COLO829 (cell line): ENCODE results near the gene ABCD3.

Experiments used
- DNase-seq: peaks from one replicate; pipeline ENCODE4 v3.0.0; 2012; ENCODE audit warnings: low spot score

Gene ABCD3

DNA sequence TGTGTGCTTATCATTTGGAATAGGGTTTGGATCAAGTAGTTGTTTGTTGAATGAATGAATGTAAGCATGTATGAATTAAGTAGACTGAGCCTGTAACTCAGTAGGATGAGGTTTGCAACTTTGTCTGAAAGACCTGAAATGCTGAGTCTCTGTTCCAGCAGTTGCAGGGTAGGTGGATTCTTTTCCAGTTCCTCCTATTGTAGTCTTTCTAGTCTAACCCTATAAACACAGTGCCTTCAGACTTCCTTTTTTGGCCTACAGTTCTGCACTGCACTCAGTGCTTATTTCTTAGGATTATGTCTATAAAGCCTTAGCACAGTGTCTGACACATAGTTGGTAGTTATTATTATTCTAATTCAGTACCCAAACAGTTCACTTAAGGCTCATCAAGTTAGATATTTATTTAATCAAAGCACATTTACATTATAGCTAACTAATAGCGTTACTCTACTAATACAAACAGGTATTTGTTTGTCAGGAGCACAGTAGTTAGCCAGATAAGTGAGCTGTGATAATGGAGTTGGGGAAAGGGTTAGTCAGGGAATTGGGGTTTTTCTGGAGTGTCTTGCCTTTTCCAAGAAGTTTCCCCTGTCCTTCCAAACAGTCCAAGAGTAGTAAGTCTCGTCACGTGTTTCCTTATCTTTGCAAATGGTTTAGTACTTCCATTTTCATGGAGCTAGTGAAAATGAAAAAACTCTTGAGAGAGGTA lies 45.0 kb downstream of the ABCD3 start:
- DNase-seq: no peak

DNA sequence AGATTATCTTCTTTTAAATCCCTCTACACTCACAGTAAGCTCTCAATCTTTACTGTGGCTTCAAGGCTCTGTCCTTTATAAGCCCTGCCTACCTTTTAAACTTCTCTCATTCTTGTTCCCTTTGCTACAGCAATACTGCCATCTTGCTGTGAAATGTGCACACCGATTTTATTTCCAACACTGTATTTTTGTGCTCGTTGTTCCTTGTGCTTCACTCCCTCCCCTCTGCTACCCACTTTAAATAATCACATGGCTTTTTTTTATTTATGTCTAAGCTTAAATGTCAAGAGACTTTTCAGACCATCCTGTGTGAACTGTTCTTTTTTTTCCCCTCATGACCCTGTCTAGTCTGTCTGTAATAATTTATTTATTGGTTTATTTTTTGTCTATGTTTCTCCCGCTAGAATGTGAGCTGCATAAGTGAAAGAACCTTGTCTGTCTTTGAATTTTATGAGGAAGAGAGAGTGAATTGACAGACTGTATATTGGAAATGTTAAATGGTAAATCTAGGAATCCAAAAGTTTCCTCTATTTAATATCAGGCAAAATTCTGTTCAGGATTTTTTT lies 45.7 kb downstream of the ABCD3 start:
- DNase-seq: peak; percentile 52

DNA sequence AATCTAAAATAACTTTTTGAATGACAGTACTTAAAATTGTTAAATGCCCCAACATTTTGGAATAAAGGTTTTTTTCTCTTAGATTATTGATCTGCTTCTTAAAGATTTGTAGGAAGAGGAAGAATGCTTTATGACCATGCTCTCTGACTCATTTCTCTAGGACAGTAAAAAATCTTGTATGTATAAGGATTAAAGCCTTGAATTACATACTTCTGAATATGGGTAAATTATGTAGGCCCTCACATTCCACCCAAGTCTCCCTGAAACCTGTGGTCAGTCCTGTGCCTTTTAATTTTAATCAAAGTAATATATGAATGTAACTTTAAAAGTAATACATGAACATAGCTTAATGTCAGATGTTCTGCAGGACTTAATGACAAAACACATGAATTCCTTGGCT lies 50.5 kb downstream of the ABCD3 start:
- no peak for DNase-seq

DNA sequence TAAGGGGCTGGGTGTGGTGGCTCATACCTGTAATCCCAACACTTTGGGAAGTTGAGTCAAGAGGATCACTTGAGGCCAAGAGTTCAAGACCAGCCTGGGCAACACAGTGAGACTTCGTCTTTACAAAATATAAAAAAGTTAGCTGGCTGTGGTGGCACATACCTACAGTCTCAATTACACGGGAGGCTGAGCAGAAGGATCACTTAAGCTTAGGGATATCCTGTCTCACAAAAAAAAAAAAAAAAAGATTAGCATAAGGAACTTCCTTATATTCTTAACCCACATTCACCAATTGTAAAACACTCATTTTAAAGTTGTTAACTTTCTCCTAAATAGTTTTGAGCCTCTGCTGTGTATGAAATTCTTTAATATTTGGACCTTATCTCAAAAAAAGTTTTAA lies 53.1 kb downstream of the ABCD3 start:
- no peak for DNase-seq

DNA sequence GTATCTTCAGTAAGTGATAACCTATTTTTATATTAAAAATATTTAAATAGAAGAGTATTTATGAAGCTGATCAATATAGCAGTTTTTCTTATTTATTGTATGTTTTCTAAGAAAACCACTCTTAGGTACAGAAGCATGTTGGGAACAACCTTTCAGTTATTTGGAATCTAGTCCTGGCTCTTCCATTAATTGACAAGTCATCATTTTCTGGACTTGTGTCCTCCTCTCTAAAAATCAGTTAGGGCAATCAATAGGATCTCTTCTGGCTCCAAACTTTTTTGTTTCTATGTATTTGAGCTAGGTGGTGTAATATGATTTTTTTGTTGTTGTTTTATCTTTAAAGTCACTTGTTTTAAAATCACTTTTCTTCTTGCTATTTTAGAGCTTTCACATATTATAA lies 57.0 kb downstream of the ABCD3 start:
- DNase-seq: no peak

DNA sequence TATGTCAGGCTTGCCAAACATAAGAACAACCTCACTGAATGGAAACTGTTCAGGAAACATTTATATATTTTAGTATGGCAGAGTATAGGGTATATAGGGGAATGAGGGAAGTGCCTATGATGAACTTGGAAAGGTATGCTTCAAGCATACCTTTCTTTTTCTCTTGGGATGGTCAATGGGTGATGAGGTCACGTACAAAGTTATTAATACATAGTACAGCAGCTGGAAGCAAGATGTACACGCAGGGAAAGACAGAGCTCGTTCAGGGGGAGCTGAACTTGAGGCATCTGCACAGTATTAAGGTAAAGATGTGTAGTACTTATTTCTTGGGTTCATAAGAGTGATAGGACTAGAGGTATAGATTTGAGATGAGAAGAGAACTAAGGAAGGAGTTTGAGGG lies 61.5 kb downstream of the ABCD3 start:
- DNase-seq: no peak

DNA sequence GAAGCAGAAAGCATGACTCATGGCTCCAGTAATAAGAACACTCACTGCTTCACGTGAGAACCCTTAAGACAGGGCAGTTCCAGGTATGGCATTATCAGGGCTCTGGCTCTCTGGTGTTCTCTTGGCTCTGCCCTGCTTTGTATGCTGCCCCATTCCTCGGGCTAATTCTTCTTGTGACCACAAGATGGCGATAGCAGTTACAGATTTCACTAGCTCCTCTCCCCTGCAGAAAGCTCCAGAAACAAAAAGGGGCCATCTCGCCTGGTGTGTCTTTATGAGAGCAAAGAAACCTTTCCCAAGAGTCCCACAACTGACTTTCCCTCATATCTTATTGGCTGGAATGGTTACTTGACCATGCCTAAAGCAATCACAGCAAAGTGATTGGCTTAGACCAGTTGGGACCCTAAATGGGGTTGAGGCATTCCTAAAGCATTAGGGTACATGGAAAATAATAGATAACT lies 63.3 kb downstream of the ABCD3 start:
- DNase-seq: peak; percentile 45

DNA sequence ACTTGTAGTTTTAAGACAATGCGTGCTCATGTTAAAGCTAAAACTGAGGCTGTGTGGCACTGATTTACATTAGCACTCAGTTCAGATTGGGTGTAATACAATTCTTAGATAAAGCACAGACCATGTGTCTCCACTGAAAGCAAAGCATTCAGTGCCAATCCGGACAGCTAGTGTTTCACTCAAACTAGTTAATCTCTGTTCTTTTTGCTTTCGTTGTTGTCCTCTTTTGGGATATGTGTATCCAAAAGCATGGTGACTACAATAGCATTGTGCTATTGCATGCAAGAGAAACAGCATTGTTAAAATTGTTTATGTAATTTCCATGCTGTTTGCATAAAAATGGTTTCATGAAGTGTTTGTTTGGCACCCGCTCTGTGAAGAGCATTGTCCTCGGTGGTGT lies 68.8 kb downstream of the ABCD3 start:
- no peak for DNase-seq

DNA sequence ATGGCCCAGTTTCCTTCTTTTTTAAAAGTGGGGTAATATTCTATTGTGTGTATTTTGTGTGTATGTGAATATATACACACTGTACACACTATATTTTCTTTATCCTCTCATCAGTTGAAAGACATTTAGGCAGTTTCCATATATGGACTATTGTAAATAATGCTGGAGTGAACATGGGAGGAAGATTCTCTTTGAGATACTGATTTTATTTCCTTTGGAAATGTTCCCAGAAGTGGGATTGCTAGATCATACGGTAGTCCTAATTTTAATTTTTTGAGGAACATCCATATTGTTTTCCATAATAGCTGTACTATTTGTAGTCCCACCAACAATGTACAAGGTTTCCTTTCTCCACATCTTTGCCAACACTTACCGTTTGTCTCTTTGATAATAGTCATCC lies 72.4 kb downstream of the ABCD3 start:
- DNase-seq: no peak

DNA sequence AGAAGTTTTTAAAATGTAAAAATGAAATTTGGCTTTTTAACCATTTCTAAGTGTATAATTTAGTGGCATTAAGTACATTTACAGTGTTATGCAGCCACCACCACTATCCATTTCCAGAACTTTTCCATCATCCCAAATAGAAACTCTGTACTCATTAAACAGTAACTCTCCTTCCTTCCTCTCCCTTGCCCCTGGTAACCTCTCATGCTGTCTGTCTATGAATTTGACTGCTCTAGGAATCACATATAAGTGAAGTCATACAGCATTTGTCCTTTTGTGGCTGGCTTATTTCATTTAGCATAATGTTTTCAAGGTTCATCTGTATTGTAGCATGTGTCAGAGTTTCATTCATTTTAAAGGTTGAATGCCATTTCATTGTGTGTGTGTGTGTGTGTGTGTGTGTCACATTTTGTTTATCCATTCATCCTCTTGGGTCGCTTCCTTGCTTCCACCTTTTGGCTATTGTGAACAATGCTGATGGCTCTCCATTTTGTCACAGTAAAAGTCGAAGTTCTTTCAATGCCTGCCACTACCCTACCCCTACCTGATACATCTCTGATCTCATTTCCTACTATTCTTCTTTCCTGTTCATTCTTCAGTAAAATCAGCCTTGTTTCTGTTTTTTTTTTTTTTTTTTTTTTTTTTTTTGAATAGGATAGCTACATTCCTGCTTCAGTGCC lies 78.0 kb downstream of the ABCD3 start:
- DNase-seq: no peak

DNA sequence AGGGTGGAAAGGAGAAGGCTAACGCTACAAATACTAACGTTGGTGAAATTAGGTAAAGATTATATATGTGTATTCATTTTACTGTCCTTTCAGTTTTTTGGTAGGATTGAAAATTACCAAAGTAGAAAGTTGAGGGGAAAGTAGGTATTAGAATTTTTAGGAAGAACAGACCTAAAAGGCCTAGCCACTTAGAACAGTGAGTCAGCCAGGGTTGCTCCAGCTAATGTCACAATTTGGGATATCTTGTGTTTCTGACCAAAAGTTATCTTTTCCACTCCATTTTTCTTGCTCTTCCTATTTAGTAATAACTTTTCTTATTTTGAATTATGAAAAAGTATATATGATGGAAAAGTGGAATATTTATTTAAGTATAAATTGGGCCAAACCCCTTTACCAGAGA lies 83.2 kb downstream of the ABCD3 start:
- DNase-seq: no peak

DNA sequence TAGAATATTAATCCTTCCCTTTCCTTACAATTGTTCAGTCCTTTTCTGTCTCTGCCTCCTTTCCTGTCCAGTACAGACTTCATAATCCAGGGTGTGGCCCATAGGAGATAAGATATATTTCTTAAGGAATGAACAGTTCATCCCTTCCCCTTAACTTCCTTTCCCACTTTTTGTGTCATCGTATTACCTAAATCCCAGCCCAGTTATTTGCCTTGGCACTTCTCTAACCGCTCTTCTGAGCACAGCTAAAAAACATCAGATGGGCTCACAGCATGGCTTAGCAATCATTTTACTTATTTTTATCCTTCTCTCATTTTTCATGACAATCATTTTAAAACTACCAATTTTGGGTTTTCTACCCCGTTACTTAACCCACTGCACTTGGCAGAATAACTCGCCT lies 83.7 kb downstream of the ABCD3 start:
- DNase-seq: no peak

DNA sequence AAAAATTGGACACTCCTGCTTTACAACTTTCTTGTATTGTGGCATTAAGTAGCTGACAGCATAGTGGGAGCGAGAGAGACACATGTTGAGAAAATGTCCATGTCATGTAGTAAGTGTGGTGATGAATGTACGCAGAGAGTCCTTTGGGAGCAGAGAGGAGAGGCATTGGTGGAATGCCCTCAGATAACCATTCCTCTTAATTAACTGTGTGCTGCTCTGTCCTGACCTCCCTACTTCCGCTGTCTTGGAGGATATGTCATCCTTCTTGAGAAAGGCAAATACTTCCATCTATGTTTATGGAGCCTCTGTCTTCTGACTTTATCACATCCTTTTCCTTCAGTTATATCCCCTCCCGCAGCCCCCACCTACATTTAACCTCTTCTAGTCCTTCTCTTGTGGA lies 85.0 kb downstream of the ABCD3 start:
- no peak for DNase-seq

DNA sequence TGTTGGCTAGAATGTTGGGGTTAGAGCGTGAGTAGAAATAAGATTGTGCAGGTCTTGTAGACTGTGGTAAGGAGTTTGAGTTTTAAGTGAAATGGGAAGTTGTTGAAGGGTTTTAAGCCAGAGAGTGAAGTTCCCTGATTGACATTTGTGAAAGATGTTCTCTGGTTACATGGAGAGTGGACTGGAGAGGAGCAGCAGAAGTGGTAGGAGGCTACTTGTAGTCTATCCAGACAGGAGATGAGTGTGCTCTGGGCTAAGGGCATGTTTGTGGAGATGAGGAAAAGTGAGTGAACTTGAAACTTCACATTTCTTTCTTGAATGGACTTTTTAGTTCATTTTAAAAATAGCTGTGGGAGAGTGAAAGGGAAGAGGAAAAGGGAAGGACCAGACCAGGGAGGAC lies 86.4 kb downstream of the ABCD3 start:
- no peak for DNase-seq

DNA sequence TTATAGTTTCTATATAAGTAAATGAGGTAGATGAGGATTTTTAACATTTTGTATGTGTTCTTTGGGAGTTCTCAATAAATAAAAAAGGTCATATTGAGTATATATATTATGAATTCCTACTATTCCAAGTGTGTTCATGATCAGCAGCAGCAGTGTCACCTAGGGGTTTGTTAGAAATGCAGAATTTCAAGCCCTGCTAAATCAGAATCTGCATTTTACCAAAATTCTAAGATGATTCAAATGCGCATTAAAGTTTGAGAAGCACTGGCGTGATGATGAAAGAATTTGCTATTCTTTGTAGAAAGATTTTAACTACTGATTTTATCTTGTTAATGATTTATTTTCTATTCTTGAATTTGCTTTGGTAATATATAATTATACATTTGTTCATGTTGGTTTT lies 94.6 kb downstream of the ABCD3 start:
- no peak for DNase-seq

DNA sequence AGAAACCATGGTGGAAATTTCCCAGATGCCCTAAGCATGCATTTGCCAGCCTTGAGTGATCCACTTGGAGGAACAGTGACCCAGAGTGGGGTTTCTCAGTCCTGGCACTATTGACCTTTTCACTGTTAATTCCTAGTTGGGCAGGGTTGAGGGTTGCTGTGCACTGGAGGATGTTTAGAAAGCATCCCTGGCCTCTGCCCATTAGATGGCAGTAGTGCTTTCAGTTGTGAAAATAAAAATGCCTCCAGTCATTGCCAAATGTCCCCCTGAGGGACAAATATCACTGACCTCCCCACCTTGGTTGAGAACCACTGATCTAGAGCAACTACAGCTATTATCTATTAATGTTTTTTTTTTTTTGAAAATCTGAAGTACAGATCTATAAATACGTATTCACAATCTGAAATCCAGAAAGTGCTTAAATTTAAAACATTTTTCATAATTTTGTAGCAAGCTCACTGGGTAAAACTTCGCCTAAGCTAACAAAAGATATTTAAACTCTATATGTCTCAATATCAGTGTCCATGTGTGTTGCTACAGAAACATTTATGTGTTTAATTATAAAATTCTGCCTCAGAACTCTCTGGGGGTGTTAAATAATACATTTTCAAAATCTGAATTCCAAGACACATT lies 96.0 kb downstream of the ABCD3 start:
- no peak for DNase-seq

DNA sequence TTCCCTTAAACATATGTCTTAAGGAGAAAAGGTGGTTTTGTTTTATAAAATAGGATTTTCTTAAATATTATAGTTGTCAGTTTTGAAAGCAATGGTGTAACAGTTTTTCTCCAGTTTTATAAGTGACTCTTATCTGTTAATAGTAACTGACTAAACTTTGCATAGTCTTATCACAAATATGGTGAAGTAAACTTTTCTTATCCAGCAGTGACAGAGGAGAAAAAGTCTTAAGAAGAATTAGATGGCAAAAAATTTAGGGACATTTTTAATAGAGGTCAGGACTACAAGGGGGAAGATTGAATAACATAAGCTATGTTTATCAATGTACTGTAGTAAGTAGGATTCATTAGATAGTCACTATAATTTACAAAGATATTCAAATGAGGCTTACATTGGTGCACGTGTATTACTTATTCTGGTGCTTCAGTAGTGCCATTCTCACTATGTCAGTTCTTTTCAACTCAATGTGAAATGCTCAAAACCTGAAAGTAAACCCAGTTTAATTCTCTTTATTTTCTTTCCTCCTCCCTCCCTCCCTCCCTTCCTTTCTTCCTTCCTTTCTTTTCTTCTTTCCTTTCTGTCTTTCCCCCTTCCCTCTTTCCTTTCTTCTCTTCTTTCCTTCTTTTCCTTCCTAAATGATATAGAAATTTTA lies 97.2 kb downstream of the ABCD3 start:
- no peak for DNase-seq

DNA sequence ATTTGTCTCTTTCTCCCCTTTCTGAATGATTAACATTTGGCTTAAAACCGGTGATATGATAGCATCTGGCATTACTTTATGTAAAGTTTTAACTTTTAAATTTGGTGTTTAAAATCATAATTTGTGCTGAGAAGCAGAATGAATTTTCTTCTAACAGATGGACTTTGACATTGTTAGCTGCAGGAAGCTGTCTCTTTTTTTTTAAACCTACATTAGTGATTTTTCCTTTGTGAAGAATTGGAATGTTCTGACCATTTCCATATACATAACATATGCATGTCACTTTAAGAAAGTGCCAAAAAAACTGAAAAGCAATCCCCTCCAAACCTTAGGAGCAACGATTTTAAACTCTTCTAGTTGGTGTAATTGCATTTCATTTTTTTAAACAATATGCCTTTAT lies 101.2 kb downstream of the ABCD3 start:
- no peak for DNase-seq

DNA sequence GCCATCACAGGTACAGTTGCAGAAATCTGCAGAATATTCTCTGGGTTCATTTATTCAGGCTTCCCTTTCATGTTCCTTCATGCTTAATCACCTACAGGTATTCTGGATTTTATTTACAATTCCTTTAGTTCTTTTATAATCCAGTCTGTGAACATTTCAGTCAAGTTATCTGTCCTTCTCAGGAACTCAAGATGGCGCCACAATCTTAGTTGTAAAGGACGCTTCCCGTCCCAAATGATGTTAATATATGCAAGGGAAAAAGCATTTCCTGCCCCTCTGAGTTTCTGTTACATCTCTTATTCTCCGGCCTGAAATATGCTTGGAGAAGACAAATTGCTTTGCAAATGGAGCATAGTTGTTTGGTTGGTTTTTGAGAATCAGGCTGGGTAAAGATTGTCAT lies 104.1 kb downstream of the ABCD3 start:
- peak; percentile 13 for DNase-seq

DNA sequence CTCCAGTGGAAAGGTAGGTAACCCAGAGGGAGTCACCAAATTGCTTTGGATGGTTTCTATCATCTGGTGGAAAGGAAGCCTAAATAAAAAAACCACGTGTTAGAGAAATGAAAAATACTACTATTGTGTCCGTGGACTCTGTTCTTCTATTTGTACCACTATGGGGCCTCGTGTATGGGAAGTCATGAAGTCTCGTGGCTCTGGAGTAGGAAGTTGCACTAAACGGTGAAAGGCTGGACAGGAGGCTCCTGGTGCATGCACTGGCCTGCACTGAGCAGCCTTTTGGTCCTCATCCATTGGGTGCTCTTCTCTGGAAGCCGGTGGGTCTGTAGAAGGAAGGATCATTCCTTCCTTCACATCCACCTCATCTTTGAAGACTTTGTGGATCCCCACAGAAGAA lies 106.3 kb downstream of the ABCD3 start:
- DNase-seq: no peak

DNA sequence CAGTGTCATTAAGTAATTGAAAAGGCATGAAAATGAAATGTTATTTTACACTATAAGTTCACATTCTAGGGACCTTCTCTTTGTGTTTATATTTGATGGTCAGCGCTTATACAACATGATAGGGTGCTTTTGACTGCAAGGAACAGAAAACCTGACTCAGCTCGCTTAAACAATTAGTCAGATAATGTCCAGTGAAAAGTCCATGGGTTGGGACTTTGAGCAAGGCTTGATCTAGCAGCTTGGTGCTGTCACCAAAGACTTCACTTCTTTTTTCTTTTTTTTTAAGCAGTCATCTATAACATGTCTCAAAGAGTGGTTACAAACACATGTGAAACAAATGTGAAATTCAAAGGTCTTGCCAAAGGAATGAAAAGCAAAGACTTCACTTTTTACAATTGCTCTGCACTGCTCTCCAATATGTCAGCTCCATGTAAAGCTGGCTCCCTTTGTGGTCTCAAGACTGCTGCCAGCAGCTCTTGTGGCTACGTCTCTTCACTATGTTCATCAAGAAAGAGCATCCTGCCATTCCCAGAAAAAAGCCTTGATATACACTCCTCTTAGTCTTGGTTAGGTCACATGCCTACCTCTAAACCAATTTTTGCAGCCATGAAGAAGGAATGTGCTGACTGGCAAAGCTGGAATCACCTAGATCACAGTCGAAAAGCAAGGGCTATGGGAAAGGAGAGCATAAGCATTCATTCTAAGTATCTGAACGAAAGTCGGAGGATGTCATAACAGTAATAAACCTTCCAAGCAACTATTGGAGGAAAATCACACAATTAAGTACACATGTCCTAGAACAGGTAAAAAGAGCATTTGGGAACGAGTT lies 108.2 kb downstream of the ABCD3 start:
- no peak for DNase-seq
